Skeletal muscle cell (primary cell): ENCODE data around the gene SMARCD1.

ENCODE experiments used
- DNase-seq: peaks from one replicate; pipeline ENCODE4 v3.0.0-alpha.2; 2010; ENCODE audit warnings: low read depth
- H3K4me3 ChIP-seq: 2 replicates; pipeline ENCODE4 v1.5.1; 2011; ENCODE audit warnings: low read depth, mild to moderate bottlenecking, control low read depth, low read length, moderate library complexity

The SMARCD1 gene

DNA sequence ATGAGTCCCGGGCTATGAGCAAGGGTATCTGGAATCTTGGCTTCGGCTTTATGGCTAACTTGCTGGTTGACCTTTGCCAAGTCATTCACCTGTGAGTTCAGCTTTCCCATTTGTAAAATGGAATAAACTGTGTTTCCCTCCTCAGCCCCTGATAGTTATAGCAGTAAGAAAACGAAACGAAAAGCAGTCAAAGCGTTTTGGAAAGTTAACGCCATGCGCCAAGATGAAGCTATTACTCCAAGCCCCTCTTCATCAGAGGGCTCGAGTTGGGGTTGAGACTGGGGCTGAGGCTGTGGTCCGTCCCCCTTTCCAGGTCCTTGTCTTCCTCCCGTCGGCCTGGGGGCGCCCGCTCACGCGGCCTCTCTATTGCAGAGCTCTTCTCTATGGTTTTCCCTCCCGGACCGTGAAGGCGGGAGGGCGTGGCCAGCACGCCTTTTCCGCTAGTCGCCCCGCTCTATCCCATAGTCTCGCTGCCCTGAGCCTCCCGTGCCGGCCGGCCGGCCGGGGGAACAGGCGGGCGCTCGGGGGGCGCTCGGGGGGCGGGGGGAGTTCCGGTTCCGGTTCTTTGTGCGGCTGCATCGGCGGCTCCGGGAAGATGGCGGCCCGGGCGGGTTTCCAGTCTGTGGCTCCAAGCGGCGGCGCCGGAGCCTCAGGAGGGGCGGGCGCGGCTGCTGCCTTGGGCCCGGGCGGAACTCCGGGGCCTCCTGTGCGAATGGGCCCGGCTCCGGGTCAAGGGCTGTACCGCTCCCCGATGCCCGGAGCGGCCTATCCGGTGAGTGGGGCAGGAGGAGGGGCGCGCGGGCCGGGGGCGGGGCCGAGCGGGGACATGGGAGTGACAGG is at the start of gene SMARCD1:
Gene SMARCD1 (plus strand): TSS at position 568 of the 840 bp plus-strand sequence. CDS start 28 bp downstream, at position 596.
- peak; percentile 71 for DNase-seq
- H3K4me3 ChIP-seq = peak within 1 kb of the TSS; percentile 80

- H3K4me3 ChIP-seq = no peak overlapping the region
- DNase-seq = no peak
Measured at GRCh38 chr12:50038336-50038735, 46.8 kb upstream of the SMARCD1 start.

- DNase-seq = peak; percentile 26
- no peak overlapping the region for H3K4me3 ChIP-seq
Measured at GRCh38 chr12:50039151-50039835, 45.8 kb upstream of the SMARCD1 start.

- no peak for DNase-seq
- H3K4me3 ChIP-seq = no peak overlapping the region
Measured at GRCh38 chr12:50040657-50041056, 44.5 kb upstream of the SMARCD1 start.

- DNase-seq = no peak
- H3K4me3 ChIP-seq = no peak overlapping the region
Measured at GRCh38 chr12:50041062-50041860, 43.9 kb upstream of the SMARCD1 start.

DNA sequence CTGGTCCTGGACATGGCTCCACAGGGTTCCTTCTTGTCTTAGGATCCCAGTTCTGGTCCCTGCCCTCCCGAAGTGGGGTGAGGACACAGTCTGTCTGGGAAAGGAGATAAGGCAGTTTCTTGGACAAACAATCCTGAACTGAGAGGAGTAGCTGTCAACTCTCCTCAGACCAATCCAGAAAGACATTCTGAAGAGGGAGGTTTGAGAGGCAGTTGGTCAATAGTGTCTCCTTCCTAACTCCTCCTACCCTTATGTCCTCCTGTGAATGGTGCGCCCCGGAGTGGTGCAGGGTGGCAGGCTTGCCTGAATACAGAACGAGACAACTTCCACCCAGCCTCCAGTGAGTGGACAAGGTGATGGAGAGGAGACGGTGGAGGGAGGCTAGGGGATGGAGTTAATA is 43.2 kb upstream of the SMARCD1 start:
- no peak for DNase-seq
- no peak overlapping the region for H3K4me3 ChIP-seq

GRCh38 chr12:50042693-50043092 is 42.4 kb upstream of the SMARCD1 start:
- no peak for DNase-seq
- no peak overlapping the region for H3K4me3 ChIP-seq

GRCh38 chr12:50043308-50043707 is 41.8 kb upstream of the SMARCD1 start:
- no peak for DNase-seq
- no peak overlapping the region for H3K4me3 ChIP-seq

DNA sequence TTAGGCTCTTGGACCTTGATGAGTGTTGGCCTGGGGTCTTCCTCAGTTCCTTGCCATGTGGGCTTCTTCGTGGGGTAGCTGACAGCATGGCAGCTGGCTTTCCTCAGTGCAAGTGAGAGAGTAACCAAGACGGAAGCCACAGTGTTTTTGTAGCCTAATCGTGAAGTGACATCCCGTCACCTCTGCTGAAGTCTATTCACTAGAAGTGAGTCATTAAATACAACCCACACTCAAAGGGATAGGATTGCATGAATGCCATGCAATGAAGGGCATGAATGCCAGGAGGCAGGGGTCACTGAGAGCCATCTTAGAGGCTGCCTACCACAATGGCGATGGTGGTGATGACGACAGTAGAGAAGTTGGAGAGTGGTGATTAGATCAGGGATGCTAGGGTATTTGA is 41.3 kb upstream of the SMARCD1 start:
- DNase-seq = no peak
- H3K4me3 ChIP-seq = no peak overlapping the region

- no peak overlapping the region for H3K4me3 ChIP-seq
- DNase-seq = no peak
Measured at GRCh38 chr12:50047693-50048250, 37.4 kb upstream of the SMARCD1 start.

DNA sequence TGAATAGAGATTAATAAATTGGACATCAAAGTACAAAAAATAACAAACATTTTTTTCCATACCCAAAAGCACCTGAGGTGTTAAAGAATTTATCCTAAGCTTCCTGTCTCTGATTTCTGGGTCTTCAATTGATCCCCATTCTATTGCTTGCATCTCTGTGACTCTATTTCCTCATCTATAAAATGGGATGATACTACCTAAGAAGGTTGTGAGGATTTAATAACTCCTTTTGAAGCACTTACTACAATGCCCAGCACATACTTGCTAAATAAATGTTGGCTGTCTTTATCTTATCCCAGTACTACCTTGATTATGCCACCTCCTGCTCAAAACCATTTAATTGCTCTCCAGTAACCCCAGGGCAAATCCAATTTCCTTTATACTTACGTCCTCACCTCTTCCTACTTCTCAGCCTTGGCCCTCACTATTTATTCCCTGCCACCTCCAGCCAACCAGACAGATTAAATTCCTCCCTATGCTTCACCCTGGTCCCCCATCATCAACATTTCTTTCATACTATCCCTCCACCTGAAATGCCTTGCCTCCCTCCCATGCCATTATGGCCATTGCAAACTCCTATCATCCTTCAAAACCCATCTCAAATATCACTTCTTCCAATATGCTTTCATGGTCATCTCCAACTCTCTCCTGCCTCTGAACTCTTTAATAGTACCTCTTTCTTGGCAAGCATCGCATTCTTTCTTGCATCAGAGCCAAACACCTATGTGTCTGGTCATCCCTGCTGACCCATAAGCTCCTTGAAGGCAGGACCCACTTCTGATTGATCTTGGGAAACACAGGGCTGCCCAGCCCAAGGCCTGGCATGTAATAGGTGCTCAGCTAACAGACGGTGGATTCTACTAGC is 35.7 kb upstream of the SMARCD1 start:
- DNase-seq = no peak
- no peak overlapping the region for H3K4me3 ChIP-seq

DNA sequence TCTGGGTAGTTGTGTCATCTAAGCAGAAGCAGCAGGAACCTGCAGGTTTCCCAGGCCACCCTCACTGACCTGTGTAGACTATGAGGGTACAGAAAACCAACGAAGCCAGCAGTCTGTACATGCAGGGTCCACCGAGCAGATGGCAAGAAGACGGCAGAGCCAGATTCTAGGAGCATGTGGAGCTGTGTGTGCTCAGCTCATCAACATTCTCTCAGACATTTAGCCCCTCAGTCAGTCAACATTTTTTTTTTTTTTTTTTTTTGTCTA is 35.1 kb upstream of the SMARCD1 start:
- peak overlapping the region; percentile 30 for H3K4me3 ChIP-seq
- no peak for DNase-seq

GRCh38 chr12:50050410-50051098 is 34.6 kb upstream of the SMARCD1 start:
- no peak for DNase-seq
- peak overlapping the region; percentile 30 for H3K4me3 ChIP-seq

- no peak overlapping the region for H3K4me3 ChIP-seq
- DNase-seq = no peak
Measured at GRCh38 chr12:50051101-50051806, 33.9 kb upstream of the SMARCD1 start.

GRCh38 chr12:50052544-50052943 is 32.6 kb upstream of the SMARCD1 start:
- no peak overlapping the region for H3K4me3 ChIP-seq

DNA sequence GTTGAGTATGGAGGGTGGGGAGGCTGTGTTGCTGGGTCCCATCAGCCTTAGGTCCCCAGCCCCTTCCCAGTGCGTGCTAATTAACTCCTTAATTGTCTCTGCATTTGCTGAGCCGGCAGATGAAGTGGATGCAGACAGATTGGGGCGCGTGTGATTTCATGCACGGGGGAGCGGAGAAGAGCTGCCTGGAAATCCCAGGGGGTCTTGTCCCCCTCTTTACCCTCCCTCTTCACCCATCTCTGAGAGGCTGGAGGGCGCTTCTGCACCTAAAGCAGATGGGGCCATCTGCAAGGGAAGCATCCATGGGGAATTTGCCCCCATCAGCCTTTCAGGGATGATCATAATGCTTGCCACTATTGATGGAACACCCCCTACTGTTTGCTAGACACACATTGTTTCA is 32.2 kb upstream of the SMARCD1 start:
- DNase-seq = no peak

More at GRCh38 chr12:50052544-50052943, 32.6 kb upstream of the SMARCD1 start:
- DNase-seq = no peak

DNA sequence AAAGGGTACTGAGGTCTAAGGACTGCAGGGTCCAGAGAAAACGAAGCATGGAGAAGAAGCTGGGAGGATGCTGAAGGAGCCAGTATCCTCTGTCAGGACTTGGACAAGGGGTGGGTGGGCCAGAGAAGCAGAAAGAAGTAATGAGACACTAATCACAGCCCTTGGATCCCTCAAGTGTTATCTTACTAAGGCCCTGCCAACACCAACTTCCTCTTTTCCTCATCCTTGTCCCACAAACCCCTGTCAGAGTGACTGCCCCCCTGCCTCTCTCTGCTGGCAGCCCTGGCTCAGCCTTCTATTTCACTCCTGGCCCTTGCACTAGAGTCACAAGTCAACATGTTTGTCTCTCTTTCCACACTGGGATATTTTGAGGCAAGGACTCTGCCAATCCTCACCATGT is 31.6 kb upstream of the SMARCD1 start:
- DNase-seq = no peak
- H3K4me3 ChIP-seq = no peak overlapping the region

More for the DNA sequence above, 32.2 kb upstream of the SMARCD1 start:
- no peak overlapping the region for H3K4me3 ChIP-seq
